K562 (cell line): ENCODE data around the gene PEX6. TPM values are rescaled to one million over a fixed set of nuclear protein-coding genes. Genes with fewer than 3 reads are reported as not detected.

Experiments
- BCOR ChIP-seq: fragments of 450-650 bp; IDR thresholded peaks from 2 replicates; pipeline ENCODE4 v1.6.1; 2016
- GTF2F1 ChIP-seq: IDR thresholded peaks from 2 replicates; pipeline ENCODE4 v1.6.1; 2011; ENCODE audit warnings: low read depth, low read length, improper control_type of control experiment
- HOXB6 ChIP-seq: fragments of 250-450 bp; sonication (Bioruptor Pico); IDR thresholded peaks from 2 replicates; pipeline ENCODE4 v1.5.1; 2022; ENCODE audit warnings: mild to moderate bottlenecking, borderline replicate concordance
- KDM4B ChIP-seq, 2 experiments: fragments of 450-650 bp in 1 of 2; sonication (generic) in 1 of 2; IDR thresholded peaks; 2 replicates each; pipeline ENCODE4 v1.6.1; 2016 to 2017; ENCODE audit warnings: borderline replicate concordance in 2 of 2, antibody characterized with exemption in 1 of 2, low read depth in 1 of 2, mild to moderate bottlenecking in 1 of 2
- POLR3G ChIP-seq: IDR thresholded peaks from 2 replicates; pipeline ENCODE4 v1.6.1; 2011; ENCODE audit not compliant: insufficient read length, insufficient replicate concordance; ENCODE audit errors: extremely low read depth
- SMARCA5 ChIP-seq: fragments of 450-650 bp; IDR thresholded peaks from 2 replicates; pipeline ENCODE4 v1.6.1; 2016
- TEAD2 ChIP-seq: fragments of 450-650 bp; IDR thresholded peaks from 2 replicates; pipeline ENCODE4 v1.6.1; 2016; ENCODE audit warnings: missing genetic modification characterization, control low read depth, missing compliant biosample characterization
- ZNF316 ChIP-seq: fragments of 450-650 bp; IDR thresholded peaks from 2 replicates; pipeline ENCODE4 v1.6.1; 2016
- polyA plus RNA-seq, 8 experiments: library from polyadenylated mRNA; depleted of rRNA in 4 of 8; stranded (reverse) in 5 of 8; unstranded in 3 of 8; fragments of >200 nt; fragmentation: Nextera tagmentation in 2 of 8; fragmentation: Illumina TruSeq in 1 of 8; extraction: Ambion mirVana in 2 of 8; extraction: Trizol in 1 of 8; gene quantifications; 2 replicates each; pipeline versions ENCODE4 v1.2.1 to v1.2.3, GENCODE V29; 2011 to 2014; ENCODE audit warnings: inconsistent platforms in 1 of 8, missing spikeins in 1 of 8
- total RNA-seq, 7 experiments: library from RNA; depleted of rRNA in 6 of 7; stranded (reverse); fragments of >200 nt in 6 of 7; fragmentation: Illumina TruSeq in 2 of 7; extraction: Trizol in 2 of 7; gene quantifications; 2 replicates each; pipeline versions ENCODE4 v1.2.1 to v1.2.3, GENCODE V29; 2011 to 2021; ENCODE audit warnings: low replicate concordance in 1 of 7
- TF ChIP-seq, protein P1 (sequence below), 2 experiments: fragments of 450-650 bp; formaldehyde crosslinking in 1 of 2; IDR thresholded peaks; 2 replicates each; pipeline versions ENCODE4 v1.4.0 to v1.6.1; 2014 to 2020; ENCODE audit warnings: mild to moderate bottlenecking in 2 of 2, borderline replicate concordance in 1 of 2, low read depth in 1 of 2
- TF ChIP-seq, protein P2 (sequence below): fragments of 450-650 bp; formaldehyde crosslinking; IDR thresholded peaks from 2 replicates; pipeline ENCODE4 v1.4.0; 2020; ENCODE audit warnings: mild to moderate bottlenecking
- TF ChIP-seq, protein P3 (sequence below), 2 experiments: fragments of 450-650 bp in 1 of 2; IDR thresholded peaks; 2 replicates each; pipeline ENCODE4 v1.6.1; 2011 to 2017; ENCODE audit warnings: low read depth in 2 of 2, antibody characterized with exemption in 1 of 2, borderline replicate concordance in 1 of 2, low read length in 1 of 2, mild to moderate bottlenecking in 1 of 2, mixed read lengths in 1 of 2; ENCODE audit not compliant: control insufficient read depth in 1 of 2
- TF ChIP-seq, protein P4 (sequence below), 3 experiments: IDR thresholded peaks in 2 of 3; conservative IDR thresholded peaks in 1 of 3; 2 replicates each; pipeline ENCODE4 v1.5.1; 2011 to 2012; ENCODE audit warnings: low read length in 3 of 3, mild to moderate bottlenecking in 3 of 3, control low read depth in 2 of 3, improper control_type of control experiment in 1 of 3, inconsistent platforms in 1 of 3, low read depth in 1 of 3, mixed read lengths in 1 of 3, moderate library complexity in 1 of 3; ENCODE audit not compliant: insufficient read depth in 2 of 3

The PEX6 gene
- total and polyA plus RNA-seq, 9 of the 15 experiments (the other 6 are each of a cell fraction or from before 2014, with no cell fraction given): 0.17 to 20.8 (median 6.9) TPM

DNA sequence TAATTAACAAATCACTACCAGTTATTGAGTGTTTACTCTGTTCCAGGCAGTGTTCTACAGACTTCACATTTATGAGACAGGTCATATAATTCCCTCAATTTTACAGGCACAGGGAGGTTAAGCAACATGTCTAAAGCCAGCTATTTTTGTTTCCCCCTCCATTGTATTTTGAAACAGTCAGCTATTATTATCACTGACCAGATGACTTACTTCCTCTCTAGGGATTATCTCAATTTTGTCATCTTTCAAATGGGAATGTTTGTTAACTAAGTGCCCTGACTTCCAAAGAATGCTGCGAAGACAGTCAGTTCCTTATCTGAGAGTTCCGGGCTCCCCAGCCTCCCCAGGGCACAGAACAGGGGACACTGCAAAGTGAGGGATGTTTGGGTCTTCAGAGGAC, 55.3 kb downstream of the PEX6 start (continued):
- TF ChIP-seq, protein P1, sequence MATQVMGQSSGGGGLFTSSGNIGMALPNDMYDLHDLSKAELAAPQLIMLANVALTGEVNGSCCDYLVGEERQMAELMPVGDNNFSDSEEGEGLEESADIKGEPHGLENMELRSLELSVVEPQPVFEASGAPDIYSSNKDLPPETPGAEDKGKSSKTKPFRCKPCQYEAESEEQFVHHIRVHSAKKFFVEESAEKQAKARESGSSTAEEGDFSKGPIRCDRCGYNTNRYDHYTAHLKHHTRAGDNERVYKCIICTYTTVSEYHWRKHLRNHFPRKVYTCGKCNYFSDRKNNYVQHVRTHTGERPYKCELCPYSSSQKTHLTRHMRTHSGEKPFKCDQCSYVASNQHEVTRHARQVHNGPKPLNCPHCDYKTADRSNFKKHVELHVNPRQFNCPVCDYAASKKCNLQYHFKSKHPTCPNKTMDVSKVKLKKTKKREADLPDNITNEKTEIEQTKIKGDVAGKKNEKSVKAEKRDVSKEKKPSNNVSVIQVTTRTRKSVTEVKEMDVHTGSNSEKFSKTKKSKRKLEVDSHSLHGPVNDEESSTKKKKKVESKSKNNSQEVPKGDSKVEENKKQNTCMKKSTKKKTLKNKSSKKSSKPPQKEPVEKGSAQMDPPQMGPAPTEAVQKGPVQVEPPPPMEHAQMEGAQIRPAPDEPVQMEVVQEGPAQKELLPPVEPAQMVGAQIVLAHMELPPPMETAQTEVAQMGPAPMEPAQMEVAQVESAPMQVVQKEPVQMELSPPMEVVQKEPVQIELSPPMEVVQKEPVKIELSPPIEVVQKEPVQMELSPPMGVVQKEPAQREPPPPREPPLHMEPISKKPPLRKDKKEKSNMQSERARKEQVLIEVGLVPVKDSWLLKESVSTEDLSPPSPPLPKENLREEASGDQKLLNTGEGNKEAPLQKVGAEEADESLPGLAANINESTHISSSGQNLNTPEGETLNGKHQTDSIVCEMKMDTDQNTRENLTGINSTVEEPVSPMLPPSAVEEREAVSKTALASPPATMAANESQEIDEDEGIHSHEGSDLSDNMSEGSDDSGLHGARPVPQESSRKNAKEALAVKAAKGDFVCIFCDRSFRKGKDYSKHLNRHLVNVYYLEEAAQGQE (IDR thresholded peaks at IDR 0.05; ENCODE audit: borderline replicate concordance): no peak
- TF ChIP-seq, protein P1 (CRISPR knock-in tag; IDR thresholded peaks at IDR 0.05; ENCODE audit: low read depth): no peak
- TF ChIP-seq, protein P2, sequence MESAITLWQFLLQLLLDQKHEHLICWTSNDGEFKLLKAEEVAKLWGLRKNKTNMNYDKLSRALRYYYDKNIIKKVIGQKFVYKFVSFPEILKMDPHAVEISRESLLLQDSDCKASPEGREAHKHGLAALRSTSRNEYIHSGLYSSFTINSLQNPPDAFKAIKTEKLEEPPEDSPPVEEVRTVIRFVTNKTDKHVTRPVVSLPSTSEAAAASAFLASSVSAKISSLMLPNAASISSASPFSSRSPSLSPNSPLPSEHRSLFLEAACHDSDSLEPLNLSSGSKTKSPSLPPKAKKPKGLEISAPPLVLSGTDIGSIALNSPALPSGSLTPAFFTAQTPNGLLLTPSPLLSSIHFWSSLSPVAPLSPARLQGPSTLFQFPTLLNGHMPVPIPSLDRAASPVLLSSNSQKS (CRISPR knock-in tag): no peak
- TF ChIP-seq ZNF316 (peak; percentile 88), BCOR (peak; percentile 89), SMARCA5 (no peak), GTF2F1 (no peak), POLR3G (no peak), TEAD2 (no peak), KDM4B (IDR thresholded peaks at IDR 0.05; ENCODE audit: borderline replicate concordance in 2 of 2, low read depth in 1 of 2) (no peak), HOXB6 (CRISPR knock-in tag) (no peak)
- TF ChIP-seq, protein P3, sequence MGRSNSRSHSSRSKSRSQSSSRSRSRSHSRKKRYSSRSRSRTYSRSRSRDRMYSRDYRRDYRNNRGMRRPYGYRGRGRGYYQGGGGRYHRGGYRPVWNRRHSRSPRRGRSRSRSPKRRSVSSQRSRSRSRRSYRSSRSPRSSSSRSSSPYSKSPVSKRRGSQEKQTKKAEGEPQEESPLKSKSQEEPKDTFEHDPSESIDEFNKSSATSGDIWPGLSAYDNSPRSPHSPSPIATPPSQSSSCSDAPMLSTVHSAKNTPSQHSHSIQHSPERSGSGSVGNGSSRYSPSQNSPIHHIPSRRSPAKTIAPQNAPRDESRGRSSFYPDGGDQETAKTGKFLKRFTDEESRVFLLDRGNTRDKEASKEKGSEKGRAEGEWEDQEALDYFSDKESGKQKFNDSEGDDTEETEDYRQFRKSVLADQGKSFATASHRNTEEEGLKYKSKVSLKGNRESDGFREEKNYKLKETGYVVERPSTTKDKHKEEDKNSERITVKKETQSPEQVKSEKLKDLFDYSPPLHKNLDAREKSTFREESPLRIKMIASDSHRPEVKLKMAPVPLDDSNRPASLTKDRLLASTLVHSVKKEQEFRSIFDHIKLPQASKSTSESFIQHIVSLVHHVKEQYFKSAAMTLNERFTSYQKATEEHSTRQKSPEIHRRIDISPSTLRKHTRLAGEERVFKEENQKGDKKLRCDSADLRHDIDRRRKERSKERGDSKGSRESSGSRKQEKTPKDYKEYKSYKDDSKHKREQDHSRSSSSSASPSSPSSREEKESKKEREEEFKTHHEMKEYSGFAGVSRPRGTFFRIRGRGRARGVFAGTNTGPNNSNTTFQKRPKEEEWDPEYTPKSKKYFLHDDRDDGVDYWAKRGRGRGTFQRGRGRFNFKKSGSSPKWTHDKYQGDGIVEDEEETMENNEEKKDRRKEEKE (IDR thresholded peaks at IDR 0.05; ENCODE audit: borderline replicate concordance in 1 of 2, control insufficient read depth in 1 of 2, low read depth in 2 of 2, low read length in 1 of 2): no peak
- TF ChIP-seq, protein P4, sequence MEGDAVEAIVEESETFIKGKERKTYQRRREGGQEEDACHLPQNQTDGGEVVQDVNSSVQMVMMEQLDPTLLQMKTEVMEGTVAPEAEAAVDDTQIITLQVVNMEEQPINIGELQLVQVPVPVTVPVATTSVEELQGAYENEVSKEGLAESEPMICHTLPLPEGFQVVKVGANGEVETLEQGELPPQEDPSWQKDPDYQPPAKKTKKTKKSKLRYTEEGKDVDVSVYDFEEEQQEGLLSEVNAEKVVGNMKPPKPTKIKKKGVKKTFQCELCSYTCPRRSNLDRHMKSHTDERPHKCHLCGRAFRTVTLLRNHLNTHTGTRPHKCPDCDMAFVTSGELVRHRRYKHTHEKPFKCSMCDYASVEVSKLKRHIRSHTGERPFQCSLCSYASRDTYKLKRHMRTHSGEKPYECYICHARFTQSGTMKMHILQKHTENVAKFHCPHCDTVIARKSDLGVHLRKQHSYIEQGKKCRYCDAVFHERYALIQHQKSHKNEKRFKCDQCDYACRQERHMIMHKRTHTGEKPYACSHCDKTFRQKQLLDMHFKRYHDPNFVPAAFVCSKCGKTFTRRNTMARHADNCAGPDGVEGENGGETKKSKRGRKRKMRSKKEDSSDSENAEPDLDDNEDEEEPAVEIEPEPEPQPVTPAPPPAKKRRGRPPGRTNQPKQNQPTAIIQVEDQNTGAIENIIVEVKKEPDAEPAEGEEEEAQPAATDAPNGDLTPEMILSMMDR (IDR thresholded peaks at IDR 0.05 in 2 of 3, conservative IDR thresholded peaks at IDR 0.05 in 1 of 3; ENCODE audit: insufficient read depth in 2 of 3, low read depth in 1 of 3, low read length in 3 of 3): no peak
